Measurements from ENCODE around the gene SLC35B3. TPM values are rescaled to one million over a fixed set of nuclear protein-coding genes. Genes with fewer than 3 reads are reported as not detected.

The SLC35B3 gene
- total and polyA plus RNA-seq, 2 donors (not counting 3 experiments of a cell fraction or from before 2014, with no cell fraction given), result 11.9 to 21.5 TPM

GRCh38 chr6:8468552-8469356 is 33.4 kb upstream of the SLC35B3 start:
- no peak overlapping the region for H3K4me2 ChIP-seq (ENCODE audit: insufficient read depth, low read length)
- dilution Hi-C loops (cut with MboI; ENCODE audit: extremely low pct_ligation_motif_present, low sequenced_read_pairs) (no loop called here), intact Hi-C loops (cut with micrococcal nuclease) (no loop called here)
- no peaks in the 10 kb centered on the region for H3K9me1 ChIP-seq (replicated peaks; ENCODE audit: control insufficient read depth, extremely low read depth, insufficient read depth, low read length)
- CTCF ChIA-PET, result no interaction called here
- DNase-seq (ENCODE audit: low read depth, low spot score), result no peak
- H3K9ac ChIP-seq (replicated peaks; ENCODE audit: extremely low read depth, insufficient read depth, low read length), result no peak overlapping the region
- H3K9me3 ChIP-seq (replicated peaks; ENCODE audit: control insufficient read depth, insufficient read depth, low read length), result no peaks in the 10 kb centered on the region
- no peak overlapping the region for H2AFZ ChIP-seq (ENCODE audit: low read depth, low read length)
- H3K4me3 ChIP-seq (replicated peaks in 1 of 3; ENCODE audit: insufficient read depth in 1 of 3, low read depth in 1 of 3, low read length in 3 of 3), result no peak overlapping the region
- no TSS peak for BruUV-seq (replicated peaks)
- no peak for FAIRE-seq
- H3K27ac ChIP-seq (ENCODE audit: insufficient read depth, low read depth, low read length), result no peak overlapping the region
- H3K79me2 ChIP-seq (ENCODE audit: control insufficient read depth, insufficient read depth, low read length), result no peaks in the 10 kb centered on the region
- H4K20me1 ChIP-seq (replicated peaks; ENCODE audit: control insufficient read depth, extremely low read depth, insufficient read depth, low read length), result no peaks in the 10 kb centered on the region
- H3K36me3 ChIP-seq (ENCODE audit: control insufficient read depth in 2 of 2, extremely low read depth in 1 of 2, insufficient read depth in 2 of 2, low read length in 2 of 2), result no peaks in the 10 kb centered on the region
- POLR2A ChIA-PET, result no interaction called here
- H3K27me3 ChIP-seq (ENCODE audit: control insufficient read depth in 2 of 2, insufficient read depth in 2 of 2, low read length in 2 of 2), result no peaks in the 10 kb centered on the region
- TF ChIP-seq EZH2 (IDR thresholded peaks at IDR 0.05; ENCODE audit: borderline replicate concordance, low read depth, low read length, severe bottlenecking), result no peak
- TF ChIP-seq JUN (IDR thresholded peaks at IDR 0.05; ENCODE audit: borderline replicate concordance, insufficient read depth, insufficient read length, low read depth), result no peak
- TF ChIP-seq POLR2AphosphoS5 (IDR thresholded peaks at IDR 0.05; ENCODE audit: insufficient read depth, low read depth, low read length), result no peak
- no peaks in the 10 kb centered on the region for H3K4me1 ChIP-seq (ENCODE audit: control insufficient read depth, extremely low read depth, insufficient read depth, low read length)

DNA sequence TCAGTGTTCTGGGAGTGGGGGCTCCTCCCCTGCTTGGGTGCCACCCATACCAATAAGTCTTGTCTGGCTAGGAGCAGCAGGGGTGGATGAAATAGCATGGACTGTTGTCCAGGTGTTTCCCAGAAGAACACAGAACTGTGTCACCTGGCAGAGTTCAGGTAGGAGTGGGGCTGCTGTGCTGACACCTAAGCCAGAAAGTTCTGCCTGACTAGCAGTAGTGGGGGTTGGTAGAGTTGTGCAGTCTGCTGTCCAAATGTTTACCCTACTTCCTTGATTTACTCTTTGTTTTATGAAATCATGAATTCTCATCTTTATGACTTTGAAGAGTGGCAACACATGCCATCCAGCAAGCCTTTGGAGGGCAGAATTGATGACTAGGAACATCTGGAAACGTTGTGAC is 27.3 kb upstream of the SLC35B3 start:
- Histone ChIP-seq H3K9me1 (replicated peaks; ENCODE audit: control insufficient read depth, extremely low read depth, insufficient read depth, low read length) (no peaks in the 10 kb centered on the region), H3K36me3 (ENCODE audit: control insufficient read depth in 2 of 2, extremely low read depth in 1 of 2, insufficient read depth in 2 of 2, low read length in 2 of 2) (no peaks in the 10 kb centered on the region), H2AFZ (ENCODE audit: low read depth, low read length) (no peak overlapping the region), H3K9me3 (replicated peaks; ENCODE audit: control insufficient read depth, insufficient read depth, low read length) (no peaks in the 10 kb centered on the region), H3K27me3 (ENCODE audit: control insufficient read depth in 2 of 2, insufficient read depth in 2 of 2, low read length in 2 of 2) (no peaks in the 10 kb centered on the region), H3K4me1 (ENCODE audit: control insufficient read depth, extremely low read depth, insufficient read depth, low read length) (no peaks in the 10 kb centered on the region), H3K4me3 (replicated peaks in 1 of 3; ENCODE audit: insufficient read depth in 1 of 3, low read depth in 1 of 3, low read length in 3 of 3) (no peak overlapping the region), H3K79me2 (ENCODE audit: control insufficient read depth, insufficient read depth, low read length) (no peaks in the 10 kb centered on the region), H3K4me2 (ENCODE audit: insufficient read depth, low read length) (no peak overlapping the region), H3K9ac (replicated peaks; ENCODE audit: extremely low read depth, insufficient read depth, low read length) (no peak overlapping the region), H3K27ac (ENCODE audit: insufficient read depth, low read depth, low read length) (no peak overlapping the region), H4K20me1 (replicated peaks; ENCODE audit: control insufficient read depth, extremely low read depth, insufficient read depth, low read length) (no peaks in the 10 kb centered on the region)
- CTCF ChIA-PET, result no interaction called here
- TF ChIP-seq JUN (IDR thresholded peaks at IDR 0.05; ENCODE audit: borderline replicate concordance, insufficient read depth, insufficient read length, low read depth) (no peak), POLR2A (IDR thresholded peaks at IDR 0.05; ENCODE audit: low read depth, low read length) (no peak)
- DNase-seq (ENCODE audit: low read depth, low spot score) (no peak), FAIRE-seq (no peak)
- BruUV-seq (replicated peaks), result no TSS peak
- dilution Hi-C loops (cut with MboI; ENCODE audit: extremely low pct_ligation_motif_present, low sequenced_read_pairs), result no loop called here
- POLR2A ChIA-PET, result no interaction called here
- intact Hi-C loops (cut with micrococcal nuclease), result no loop called here

Data from endothelial cell of umbilical vein (primary cell).